HG03196 (cell line): ENCODE measurements around the gene RXRA.

ENCODE experiments used
- ATAC-seq: cut with Tn5 transposase; IDR thresholded peaks from one replicate; pipeline ENCODE4 v1.9.1; 2021; ENCODE audit not compliant: unreplicated experiment

Gene RXRA

GRCh38 chr9:134378901-134379338, 52.7 kb downstream of the RXRA start:
- ATAC-seq = no peak

DNA sequence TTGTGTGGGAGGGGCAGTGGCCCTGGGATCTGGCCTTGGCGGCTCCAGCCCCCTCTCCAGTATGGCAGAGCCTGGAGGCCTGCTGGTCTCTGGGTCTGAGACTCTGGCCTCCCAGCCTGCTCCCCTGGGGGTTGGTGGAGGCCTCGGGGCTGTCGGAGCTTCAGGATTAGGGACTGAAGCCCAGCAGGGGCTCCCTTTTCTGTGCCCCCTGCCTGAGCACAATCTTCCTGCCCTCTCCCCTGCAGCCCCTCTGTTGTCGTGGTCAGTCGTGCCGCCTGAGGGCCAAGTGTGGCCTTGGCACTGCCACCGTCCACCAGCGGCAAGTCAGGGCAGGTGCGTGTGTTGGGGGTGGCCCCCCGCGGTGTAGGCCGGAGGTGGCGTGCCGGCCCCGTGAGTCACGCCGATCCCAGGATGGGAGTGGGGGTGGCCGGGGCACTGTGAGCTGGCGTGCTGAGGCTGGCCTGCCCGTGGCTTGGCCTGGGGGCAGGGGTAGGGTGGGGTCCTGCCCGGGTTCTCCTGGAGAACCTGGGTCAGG, 53.6 kb downstream of the RXRA start:
- no peak for ATAC-seq

GRCh38 chr9:134380542-134381271, 54.5 kb downstream of the RXRA start:
- ATAC-seq = no peak

GRCh38 chr9:134381272-134381661, 55.0 kb downstream of the RXRA start:
- ATAC-seq = no peak

- ATAC-seq = no peak
These were observed 55.6 kb downstream of the RXRA start for GRCh38 chr9:134381671-134382516.

- no peak for ATAC-seq
These were observed 56.5 kb downstream of the RXRA start for GRCh38 chr9:134382733-134383132.

GRCh38 chr9:134383148-134383547, 56.9 kb downstream of the RXRA start:
- ATAC-seq = no peak

GRCh38 chr9:134384811-134385479, 58.7 kb downstream of the RXRA start:
- no peak for ATAC-seq

- ATAC-seq = no peak
These were observed 59.7 kb downstream of the RXRA start for GRCh38 chr9:134385915-134386314.

DNA sequence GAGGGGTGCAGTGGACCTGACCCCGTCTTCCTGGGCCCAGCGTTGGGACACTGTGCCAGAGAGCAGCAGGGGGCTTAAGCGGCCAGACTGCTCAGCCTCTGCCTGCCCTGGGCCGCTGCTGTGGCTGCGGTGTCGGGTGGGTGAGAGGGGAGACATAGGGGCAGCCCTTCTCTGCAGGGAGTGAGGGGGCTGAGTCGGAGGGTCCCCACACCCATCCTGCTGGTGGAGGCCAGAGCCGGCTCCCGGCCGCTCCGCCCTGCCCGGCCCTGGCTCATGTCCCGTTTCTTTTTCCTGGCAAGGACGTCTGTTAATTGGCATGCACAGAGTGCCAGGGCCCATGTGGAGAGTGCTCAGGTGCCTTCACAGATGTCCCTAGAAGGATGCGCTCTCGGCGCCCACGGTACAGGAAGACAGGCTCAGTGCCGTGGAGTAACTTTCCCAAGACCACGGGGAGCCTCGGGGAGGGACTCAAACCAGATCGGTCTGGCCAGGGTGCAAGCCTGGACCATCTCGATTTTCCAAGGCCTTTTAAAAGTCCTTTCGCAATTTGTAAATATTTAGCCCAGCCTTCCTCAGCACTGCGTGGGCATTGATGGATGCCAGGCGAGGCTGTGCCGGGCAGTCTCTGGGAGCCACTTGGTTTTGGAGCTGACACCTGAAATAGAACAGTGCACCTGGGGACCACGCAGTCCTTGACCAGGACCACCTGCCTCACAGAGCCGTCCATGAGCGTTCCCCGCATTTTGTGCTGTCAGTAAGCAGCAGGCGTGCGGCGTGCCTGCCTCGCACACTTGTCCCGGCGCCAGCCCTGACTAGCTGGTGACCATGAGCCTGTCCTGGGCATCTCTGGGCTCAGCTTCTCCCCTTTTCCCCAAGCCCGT, 60.9 kb downstream of the RXRA start:
- no peak for ATAC-seq

DNA sequence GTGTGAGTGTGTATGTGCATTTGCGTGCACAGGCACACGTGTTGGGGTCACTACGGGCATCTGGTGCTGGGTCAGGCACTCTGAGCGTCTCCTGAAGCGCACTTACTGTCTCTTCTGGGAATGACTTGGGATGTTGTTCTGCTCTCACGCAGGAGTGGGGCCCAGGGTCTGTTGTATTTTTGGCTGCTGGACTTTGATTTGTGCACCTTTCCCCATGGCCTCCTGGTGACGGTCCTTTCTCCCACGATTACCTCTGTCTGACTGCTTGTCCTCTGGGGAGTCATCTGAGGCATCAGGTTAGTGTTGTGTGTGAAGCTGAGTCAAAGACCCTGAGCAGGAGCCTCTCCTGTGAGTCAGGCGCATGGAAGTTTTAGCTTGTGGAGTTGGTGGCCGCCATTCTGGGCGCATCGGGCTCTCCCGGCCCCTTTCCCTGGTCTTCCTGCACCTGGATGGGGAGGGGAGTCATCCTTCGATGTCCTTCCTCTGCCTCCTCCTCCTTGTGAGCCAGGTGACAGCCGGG, 62.1 kb downstream of the RXRA start:
- ATAC-seq = no peak

- no peak for ATAC-seq
These were observed 62.7 kb downstream of the RXRA start for GRCh38 chr9:134388976-134389375.

DNA sequence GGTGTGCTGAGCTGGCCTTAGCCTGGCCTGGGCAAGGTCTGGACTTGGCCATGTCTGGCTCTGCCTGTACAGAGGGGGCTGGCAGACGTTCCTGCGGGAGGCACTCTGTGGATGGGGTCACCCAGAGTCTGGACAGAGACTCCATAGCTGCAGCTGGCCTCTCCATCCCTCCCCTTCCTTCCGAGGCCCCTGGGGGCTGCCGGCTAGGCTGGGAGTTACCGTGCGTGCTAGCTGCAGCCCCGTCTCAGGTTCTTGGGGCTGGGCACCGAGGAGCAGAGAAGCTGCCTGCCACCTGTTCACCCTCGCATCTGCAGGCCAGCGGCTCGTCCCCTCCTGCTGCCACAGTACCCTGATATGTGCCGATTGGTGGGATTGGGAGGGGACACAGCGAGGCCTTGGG, 63.4 kb downstream of the RXRA start:
- ATAC-seq = no peak

DNA sequence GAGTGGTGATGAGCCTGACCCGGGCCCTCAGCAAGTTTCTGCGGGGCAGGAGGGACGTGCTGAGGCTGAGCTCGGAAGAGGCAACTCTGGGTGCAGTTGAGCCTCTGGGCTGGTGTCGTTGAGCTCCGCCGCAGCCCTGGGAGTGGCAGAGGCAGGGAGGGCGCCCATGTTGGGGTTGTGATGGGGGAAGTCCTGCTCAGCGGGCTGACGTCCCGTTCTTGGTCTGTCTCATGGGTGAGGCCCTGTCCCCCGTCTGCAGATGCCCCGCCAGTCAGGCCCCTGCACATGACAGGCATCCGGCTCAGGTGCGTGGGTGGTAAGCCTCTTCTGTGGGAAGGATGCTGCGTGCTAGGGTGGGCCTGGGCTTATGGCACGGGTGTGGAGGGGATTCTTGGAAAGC, 64.3 kb downstream of the RXRA start:
- peak; percentile 20 for ATAC-seq

DNA sequence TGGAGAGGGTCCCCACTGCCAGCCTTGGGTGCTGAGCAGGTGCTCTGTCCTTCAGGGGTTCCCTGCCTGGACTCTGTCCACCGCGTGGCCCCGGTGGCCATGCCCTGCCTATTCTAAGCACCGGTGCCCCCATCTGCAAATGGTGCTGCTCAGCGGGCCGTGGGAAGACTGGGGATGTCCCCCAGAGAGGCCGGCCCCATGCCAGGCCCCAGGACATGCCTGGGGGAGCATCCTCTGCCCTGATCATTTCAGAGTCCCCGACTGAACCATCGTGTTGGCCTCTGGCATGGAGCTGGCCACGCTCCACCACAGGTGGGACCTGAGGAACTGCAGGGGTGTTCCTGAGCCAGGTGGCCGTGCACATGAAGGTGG, 64.7 kb downstream of the RXRA start:
- peak; percentile 23 for ATAC-seq

DNA sequence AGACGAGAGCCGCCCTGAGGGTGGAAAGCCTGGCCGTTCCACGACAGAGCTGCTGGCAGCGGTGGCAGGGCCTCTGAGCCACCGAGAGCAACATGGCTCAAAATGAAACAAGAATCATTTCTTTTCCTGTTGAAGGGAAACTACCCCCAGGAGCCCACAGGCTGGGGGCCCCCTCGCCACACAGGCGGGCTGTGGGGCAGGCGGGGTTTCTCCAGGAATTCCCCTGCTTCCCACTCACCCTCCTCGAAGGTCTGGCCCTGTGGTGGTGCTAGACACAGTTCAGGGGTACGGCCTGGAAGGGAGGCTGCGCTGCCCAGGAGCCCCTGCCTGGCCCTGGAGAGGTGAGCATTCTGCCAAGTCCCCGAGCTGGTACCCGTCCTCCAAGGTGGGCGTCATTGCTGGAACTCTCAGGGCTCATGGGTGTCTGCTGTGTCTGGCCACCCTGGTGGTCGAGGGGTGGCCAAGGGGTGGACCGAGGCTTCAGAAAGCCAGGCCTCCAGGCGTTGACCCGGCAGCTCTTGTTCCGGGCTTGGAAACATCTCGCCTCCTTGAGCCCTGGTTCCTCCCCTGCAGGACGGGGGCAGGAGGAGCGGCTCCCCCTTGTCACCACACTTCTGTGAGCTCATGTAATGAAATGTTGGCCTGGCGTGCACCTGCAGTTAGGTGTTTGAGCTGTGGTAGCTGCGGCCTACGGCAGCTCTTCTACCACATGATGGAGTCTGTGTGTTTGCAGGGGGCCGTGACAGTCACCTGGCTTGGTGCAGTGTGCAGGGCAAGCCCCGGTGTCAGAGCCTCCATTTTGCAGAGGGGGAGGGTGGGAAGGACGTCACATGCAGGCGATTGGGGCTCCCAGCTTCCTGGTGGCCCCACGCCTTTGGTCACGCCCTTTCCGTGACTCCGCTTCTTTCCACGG, 65.3 kb downstream of the RXRA start:
- peak; percentile 41 for ATAC-seq

DNA sequence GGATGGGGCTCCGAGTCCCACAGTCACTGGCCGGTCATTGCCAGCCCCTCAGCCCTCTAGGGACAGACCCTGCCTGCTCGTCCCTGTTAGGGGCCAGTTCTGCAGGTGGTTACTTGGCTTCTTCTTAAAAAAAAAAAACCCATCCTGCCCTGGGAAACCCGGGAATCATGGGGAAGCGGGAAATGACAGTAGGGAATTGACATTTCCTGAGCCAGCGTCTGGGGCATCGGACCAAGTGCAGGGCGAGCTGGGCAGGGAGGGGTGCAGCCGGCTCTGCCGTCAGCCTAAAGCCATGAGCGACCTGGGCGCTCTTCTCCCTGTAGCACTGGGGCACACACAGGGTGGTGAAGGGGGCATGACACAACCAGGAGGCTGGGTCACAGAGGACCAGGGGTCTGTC, 66.6 kb downstream of the RXRA start:
- ATAC-seq = no peak

DNA sequence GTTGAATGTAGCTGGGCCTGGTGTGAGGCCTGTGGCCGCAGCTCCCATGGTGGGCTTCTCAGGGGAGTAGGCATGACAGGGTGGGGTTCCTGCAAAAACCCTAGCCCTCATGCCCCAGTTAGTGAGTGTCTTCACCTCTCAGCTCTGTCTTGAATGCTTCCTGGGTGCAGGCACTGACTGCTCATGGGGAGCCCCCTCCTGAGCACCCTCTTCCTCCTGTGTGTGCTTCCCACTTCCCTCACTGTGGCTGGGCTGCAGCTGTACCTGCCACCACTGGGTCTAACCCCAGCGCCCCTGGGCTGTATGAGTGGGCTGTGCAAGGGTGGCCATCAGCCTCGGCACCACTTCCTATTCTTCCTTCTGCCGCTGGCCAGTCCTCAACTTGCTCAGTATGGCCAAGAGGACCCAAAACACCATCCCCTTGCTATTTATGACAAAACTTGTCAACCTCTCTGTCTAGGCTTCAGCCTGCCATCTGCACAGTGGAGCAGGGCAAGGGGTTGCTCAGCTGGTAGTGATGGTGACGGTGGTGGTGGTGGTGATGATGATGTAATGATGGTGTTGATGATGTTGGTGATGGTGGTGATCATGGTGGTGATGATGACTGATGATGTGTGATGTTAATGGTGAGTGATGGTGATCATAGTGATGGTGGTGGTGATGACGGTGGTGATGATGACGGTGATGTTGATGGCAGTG, 67.5 kb downstream of the RXRA start:
- no peak for ATAC-seq
